ENCODE data around the gene IQGAP1.

IQGAP1 gene

DNA sequence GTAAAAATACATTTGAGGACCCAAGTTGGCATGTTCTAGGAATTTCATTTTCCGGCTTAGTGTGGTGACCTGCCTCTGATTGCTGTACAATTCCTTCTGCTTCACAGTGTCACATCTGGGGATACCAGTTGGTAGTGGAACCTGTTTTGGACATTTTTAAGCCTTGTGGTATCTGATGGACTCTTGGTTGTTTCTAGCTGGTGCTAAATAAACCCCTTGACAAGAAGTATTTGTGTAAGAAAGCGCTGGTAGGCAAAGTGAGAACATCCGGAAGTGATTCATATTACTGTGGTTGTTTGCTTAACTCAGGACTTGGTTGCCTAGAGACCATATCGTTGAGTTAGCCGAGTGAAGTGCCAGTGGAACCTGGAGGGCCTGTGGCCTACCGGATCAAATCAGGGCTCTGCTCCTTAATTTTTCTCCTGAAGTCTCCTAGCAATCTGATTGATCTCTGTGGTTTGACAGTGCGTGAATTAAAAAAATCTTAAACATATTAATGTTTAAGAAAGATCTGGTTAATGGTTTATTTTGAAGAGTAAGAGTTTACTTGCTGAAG lies 12.8 kb downstream of the IQGAP1 start (continued):
- TF ChIP-seq, protein P1, sequence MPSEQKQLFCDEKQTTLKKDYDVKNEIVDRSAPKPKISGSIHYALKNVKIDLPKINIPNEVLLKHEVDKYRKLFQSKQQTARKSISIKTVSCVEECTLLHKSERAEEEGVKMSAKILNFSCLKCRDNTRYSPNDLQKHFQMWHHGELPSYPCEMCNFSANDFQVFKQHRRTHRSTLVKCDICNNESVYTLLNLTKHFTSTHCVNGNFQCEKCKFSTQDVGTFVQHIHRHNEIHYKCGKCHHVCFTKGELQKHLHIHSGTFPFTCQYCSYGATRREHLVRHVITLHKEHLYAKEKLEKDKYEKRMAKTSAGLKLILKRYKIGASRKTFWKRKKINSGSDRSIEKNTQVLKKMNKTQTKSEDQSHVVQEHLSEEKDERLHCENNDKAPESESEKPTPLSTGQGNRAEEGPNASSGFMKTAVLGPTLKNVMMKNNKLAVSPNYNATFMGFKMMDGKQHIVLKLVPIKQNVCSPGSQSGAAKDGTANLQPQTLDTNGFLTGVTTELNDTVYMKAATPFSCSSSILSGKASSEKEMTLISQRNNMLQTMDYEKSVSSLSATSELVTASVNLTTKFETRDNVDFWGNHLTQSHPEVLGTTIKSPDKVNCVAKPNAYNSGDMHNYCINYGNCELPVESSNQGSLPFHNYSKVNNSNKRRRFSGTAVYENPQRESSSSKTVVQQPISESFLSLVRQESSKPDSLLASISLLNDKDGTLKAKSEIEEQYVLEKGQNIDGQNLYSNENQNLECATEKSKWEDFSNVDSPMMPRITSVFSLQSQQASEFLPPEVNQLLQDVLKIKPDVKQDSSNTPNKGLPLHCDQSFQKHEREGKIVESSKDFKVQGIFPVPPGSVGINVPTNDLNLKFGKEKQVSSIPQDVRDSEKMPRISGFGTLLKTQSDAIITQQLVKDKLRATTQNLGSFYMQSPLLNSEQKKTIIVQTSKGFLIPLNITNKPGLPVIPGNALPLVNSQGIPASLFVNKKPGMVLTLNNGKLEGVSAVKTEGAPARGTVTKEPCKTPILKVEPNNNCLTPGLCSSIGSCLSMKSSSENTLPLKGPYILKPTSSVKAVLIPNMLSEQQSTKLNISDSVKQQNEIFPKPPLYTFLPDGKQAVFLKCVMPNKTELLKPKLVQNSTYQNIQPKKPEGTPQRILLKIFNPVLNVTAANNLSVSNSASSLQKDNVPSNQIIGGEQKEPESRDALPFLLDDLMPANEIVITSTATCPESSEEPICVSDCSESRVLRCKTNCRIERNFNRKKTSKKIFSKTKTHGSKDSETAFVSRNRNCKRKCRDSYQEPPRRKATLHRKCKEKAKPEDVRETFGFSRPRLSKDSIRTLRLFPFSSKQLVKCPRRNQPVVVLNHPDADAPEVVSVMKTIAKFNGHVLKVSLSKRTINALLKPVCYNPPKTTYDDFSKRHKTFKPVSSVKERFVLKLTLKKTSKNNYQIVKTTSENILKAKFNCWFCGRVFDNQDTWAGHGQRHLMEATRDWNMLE (tag by site-specific recombination; conservative IDR thresholded peaks at IDR 0.05; ENCODE audit: low read depth) = peak; percentile 53
- no peak for TF ChIP-seq ZNF391 (tag by site-specific recombination; IDR thresholded peaks at IDR 0.05; ENCODE audit: borderline replicate concordance, low read depth)

DNA sequence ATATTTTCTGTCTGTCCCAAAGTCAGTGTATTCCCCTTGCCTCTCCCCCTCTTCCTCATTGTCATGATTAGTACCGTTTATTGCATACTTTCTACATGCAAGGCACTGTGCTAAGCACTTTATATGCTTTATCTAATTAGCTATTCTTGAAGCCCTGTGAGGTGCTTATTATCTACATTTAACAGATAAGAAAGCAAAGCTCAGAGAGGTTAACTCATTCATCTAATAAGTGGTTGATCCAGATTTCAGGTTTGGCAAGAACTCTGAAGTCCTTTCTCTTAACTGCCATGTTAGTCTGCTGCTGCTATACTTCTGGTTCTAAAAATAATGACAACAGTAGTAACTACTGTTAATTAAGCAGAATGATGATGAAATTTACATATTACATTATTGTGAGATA lies 13.5 kb downstream of the IQGAP1 start:
- POLR2A ChIA-PET = interaction anchor here (2.1 kb wide), 1 partner anchor 14 kb away, joined by 23 read pairs; the partner anchor contains the start of gene IQGAP1
- TF ChIP-seq GFI1B (tag by site-specific recombination; IDR thresholded peaks at IDR 0.05) (peak; percentile 19; the same call in 1 of the 2 replicates), ZNF133 (tag by site-specific recombination; IDR thresholded peaks at IDR 0.05) (no peak), SP7 (tag by site-specific recombination; IDR thresholded peaks at IDR 0.05) (peak; percentile 77)
- TF ChIP-seq, protein P2, sequence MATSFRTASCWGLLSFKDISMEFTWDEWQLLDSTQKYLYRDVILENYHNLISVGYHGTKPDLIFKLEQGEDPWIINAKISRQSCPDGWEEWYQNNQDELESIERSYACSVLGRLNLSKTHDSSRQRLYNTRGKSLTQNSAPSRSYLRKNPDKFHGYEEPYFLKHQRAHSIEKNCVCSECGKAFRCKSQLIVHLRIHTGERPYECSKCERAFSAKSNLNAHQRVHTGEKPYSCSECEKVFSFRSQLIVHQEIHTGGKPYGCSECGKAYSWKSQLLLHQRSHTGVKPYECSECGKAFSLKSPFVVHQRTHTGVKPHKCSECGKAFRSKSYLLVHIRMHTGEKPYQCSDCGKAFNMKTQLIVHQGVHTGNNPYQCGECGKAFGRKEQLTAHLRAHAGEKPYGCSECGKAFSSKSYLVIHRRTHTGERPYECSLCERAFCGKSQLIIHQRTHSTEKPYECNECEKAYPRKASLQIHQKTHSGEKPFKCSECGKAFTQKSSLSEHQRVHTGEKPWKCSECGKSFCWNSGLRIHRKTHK (tag by site-specific recombination; IDR thresholded peaks at IDR 0.05) = no peak
- no peak overlapping the region for H3K4me3 ChIP-seq (ENCODE audit: low read depth, low read length)
- H3K4me1 ChIP-seq (ENCODE audit: control insufficient read depth, insufficient read depth, low read length) = peaks cover 41% of the 10 kb centered on the region
- H3K36me3 ChIP-seq (ENCODE audit: control insufficient read depth in 2 of 2, insufficient read depth in 1 of 2, low read length in 2 of 2) = no peaks in the 10 kb centered on the region
- CTCF ChIA-PET = interaction anchor here (0.6 to 1.8 kb wide), 4 partner anchors 10 to 81 kb away, joined by 3 to 6 read pairs (median 3); no protein-coding TSS in a partner anchor
- peak overlapping the region; percentile 69 for H3K27ac ChIP-seq (ENCODE audit: extremely low read depth, low read depth, low read length)
- H3K9me3 ChIP-seq (ENCODE audit: control insufficient read depth, insufficient read depth, low read depth, low read length) = no peaks in the 10 kb centered on the region

DNA sequence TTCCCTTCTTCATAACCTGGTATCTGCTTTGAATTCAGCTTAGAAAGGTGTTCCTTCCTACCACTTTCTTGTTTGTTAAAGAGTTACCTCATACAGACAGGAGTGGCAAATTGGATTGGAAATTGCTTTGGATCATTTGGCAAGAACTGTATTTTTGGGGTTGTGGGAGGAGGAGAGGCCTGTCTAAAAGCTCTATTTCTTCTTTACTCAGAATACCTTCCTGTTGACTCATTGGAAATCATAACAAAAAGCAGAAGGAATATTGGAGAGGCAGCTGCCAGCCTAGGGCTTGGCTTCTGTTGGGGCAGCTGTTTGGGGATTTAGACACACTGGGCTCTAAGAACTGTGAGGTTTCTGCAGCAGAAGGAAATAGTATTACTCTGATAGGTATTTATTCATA lies 14.2 kb downstream of the IQGAP1 start:
- peaks cover 45% of the 10 kb centered on the region for H3K4me1 ChIP-seq (ENCODE audit: control insufficient read depth, insufficient read depth, low read length)
- TF ChIP-seq ZNF629 (tag by site-specific recombination; IDR thresholded peaks at IDR 0.05) = peak; percentile 55
- TF ChIP-seq, protein P3, sequence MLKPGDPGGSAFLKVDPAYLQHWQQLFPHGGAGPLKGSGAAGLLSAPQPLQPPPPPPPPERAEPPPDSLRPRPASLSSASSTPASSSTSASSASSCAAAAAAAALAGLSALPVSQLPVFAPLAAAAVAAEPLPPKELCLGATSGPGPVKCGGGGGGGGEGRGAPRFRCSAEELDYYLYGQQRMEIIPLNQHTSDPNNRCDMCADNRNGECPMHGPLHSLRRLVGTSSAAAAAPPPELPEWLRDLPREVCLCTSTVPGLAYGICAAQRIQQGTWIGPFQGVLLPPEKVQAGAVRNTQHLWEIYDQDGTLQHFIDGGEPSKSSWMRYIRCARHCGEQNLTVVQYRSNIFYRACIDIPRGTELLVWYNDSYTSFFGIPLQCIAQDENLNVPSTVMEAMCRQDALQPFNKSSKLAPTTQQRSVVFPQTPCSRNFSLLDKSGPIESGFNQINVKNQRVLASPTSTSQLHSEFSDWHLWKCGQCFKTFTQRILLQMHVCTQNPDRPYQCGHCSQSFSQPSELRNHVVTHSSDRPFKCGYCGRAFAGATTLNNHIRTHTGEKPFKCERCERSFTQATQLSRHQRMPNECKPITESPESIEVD (tag by site-specific recombination; IDR thresholded peaks at IDR 0.05) = peak; percentile 89
- peak; percentile 66 for TF ChIP-seq WT1 (tag by site-specific recombination; IDR thresholded peaks at IDR 0.05)
- TF ChIP-seq OSR2 (tag by site-specific recombination; IDR thresholded peaks at IDR 0.05) = peak; percentile 71
- no peak for TF ChIP-seq BCL11B (tag by site-specific recombination; IDR thresholded peaks at IDR 0.05; ENCODE audit: low read depth)
- peak; percentile 79 for TF ChIP-seq ZEB2 (tag by site-specific recombination; IDR thresholded peaks at IDR 0.05)
- TF ChIP-seq ZNF530 (tag by site-specific recombination; IDR thresholded peaks at IDR 0.05; ENCODE audit: low read depth) = no peak
- no peak for TF ChIP-seq ZNF248 (tag by site-specific recombination; IDR thresholded peaks at IDR 0.05)
- TF ChIP-seq, protein P4, sequence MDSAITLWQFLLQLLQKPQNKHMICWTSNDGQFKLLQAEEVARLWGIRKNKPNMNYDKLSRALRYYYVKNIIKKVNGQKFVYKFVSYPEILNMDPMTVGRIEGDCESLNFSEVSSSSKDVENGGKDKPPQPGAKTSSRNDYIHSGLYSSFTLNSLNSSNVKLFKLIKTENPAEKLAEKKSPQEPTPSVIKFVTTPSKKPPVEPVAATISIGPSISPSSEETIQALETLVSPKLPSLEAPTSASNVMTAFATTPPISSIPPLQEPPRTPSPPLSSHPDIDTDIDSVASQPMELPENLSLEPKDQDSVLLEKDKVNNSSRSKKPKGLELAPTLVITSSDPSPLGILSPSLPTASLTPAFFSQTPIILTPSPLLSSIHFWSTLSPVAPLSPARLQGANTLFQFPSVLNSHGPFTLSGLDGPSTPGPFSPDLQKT (IDR thresholded peaks at IDR 0.05; ENCODE audit: borderline replicate concordance, low read depth, low read length) = no peak
- TF ChIP-seq GLIS2 (tag by site-specific recombination; IDR thresholded peaks at IDR 0.05) = no peak
- peak; percentile 51; the same call in 1 of the 2 replicates for TF ChIP-seq ZBTB20 (tag by site-specific recombination; IDR thresholded peaks at IDR 0.05)
- TF ChIP-seq ZNF600 (tag by site-specific recombination; IDR thresholded peaks at IDR 0.05) = peak; percentile 68; the same call in 1 of the 2 replicates
- peak; percentile 38; the same call in 1 of the 2 replicates for TF ChIP-seq ZNF366 (tag by site-specific recombination; conservative IDR thresholded peaks at IDR 0.05)
- TF ChIP-seq, protein P5, sequence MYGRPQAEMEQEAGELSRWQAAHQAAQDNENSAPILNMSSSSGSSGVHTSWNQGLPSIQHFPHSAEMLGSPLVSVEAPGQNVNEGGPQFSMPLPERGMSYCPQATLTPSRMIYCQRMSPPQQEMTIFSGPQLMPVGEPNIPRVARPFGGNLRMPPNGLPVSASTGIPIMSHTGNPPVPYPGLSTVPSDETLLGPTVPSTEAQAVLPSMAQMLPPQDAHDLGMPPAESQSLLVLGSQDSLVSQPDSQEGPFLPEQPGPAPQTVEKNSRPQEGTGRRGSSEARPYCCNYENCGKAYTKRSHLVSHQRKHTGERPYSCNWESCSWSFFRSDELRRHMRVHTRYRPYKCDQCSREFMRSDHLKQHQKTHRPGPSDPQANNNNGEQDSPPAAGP (tag by site-specific recombination; IDR thresholded peaks at IDR 0.05) = peak; percentile 72; the same call in 1 of the 2 replicates

More for the DNA sequence above, 14.2 kb downstream of the IQGAP1 start:
- Histone ChIP-seq H3K4me3 (ENCODE audit: low read depth, low read length) (no peak overlapping the region), H3K27ac (ENCODE audit: extremely low read depth, low read depth, low read length) (peak overlapping the region; percentile 69), H3K36me3 (ENCODE audit: control insufficient read depth in 2 of 2, insufficient read depth in 1 of 2, low read length in 2 of 2) (no peaks in the 10 kb centered on the region), H3K9me3 (ENCODE audit: control insufficient read depth, insufficient read depth, low read depth, low read length) (no peaks in the 10 kb centered on the region)
- POLR2A ChIA-PET = interaction anchor here (2.1 kb wide), 1 partner anchor 15 kb away, joined by 23 read pairs; the partner anchor contains the start of gene IQGAP1
- CTCF ChIA-PET = interaction anchor here (0.7 to 1.8 kb wide), 4 partner anchors 9 to 82 kb away, joined by 3 to 6 read pairs (median 3); no protein-coding TSS in a partner anchor

Data from HEK293 (cell line).